A673 (cell line): ENCODE data around the gene SLC15A1. TPM values are rescaled to one million over a fixed set of nuclear protein-coding genes. Genes with fewer than 3 reads are reported as not detected.

Experiments
- BruUV-seq: library from RNA; stranded (reverse); fragments of 400-500 nt; replicated peaks from 2 replicates; lab custom pipeline; 2021; lab: Mats Ljungman, UMichigan
- CTCF ChIA-PET: fragments of 300-600 bp; sonication (Branson Sonifier 250); formaldehyde crosslinking; loops from one replicate; lab custom pipeline; 2022; ENCODE audit warnings: antibody characterized with exemption; lab: Charles Lee
- POLR2A ChIA-PET: fragments of 300-600 bp; sonication (Branson Sonifier 250); formaldehyde crosslinking; loops from one replicate; lab custom pipeline; 2022; ENCODE audit warnings: antibody characterized with exemption; ENCODE audit not compliant: low non-redundant PET; lab: Charles Lee
- DNase-seq: peaks from one replicate; pipeline ENCODE4 v3.0.0-alpha.2; 2015; ENCODE audit warnings: low spot score
- H3K27ac ChIP-seq: fragments of 200-600 bp; sonication (generic); 2 replicates; pipeline ENCODE4 v1.5.1; 2016; ENCODE audit warnings: mixed run types, low read depth, mild to moderate bottlenecking, mixed read lengths, antibody characterized with exemption, low read length; ENCODE audit not compliant: poor library complexity, severe bottlenecking
- H3K27me3 ChIP-seq: fragments of 200-600 bp; sonication (generic); replicated peaks from 2 replicates; pipeline ENCODE4 v1.6.1; 2017; ENCODE audit warnings: mixed run types, low read depth, mild to moderate bottlenecking, mixed read lengths, antibody characterized with exemption, low read length; ENCODE audit not compliant: insufficient read depth, poor library complexity
- H3K36me3 ChIP-seq: fragments of 200-600 bp; sonication (generic); 2 replicates; pipeline ENCODE4 v1.6.1; 2016; ENCODE audit warnings: mixed run types, mild to moderate bottlenecking, mixed read lengths, antibody characterized with exemption, low read length; ENCODE audit not compliant: insufficient read depth, poor library complexity, severe bottlenecking
- H3K4me1 ChIP-seq: fragments of 200-600 bp; sonication (generic); 2 replicates; pipeline ENCODE4 v1.6.1; 2017; ENCODE audit warnings: mixed run types, mild to moderate bottlenecking, mixed read lengths, antibody characterized with exemption, low read length; ENCODE audit not compliant: insufficient read depth, poor library complexity, severe bottlenecking
- H3K4me3 ChIP-seq: fragments of 200-600 bp; sonication (generic); 2 replicates; pipeline ENCODE4 v1.5.1; 2016; ENCODE audit warnings: low read depth, mixed run types, mild to moderate bottlenecking, mixed read lengths, low read length; ENCODE audit not compliant: poor library complexity, severe bottlenecking
- H3K9me3 ChIP-seq: fragments of 200-600 bp; sonication (generic); 2 replicates; pipeline ENCODE4 v1.6.1; 2016; ENCODE audit warnings: mixed run types, low read depth, mild to moderate bottlenecking, mixed read lengths, antibody characterized with exemption, low read length; ENCODE audit not compliant: poor library complexity, severe bottlenecking
- EZH2 ChIP-seq: fragments of 200-600 bp; sonication (generic); IDR thresholded peaks from 2 replicates; pipeline ENCODE4 v1.6.1; 2017; ENCODE audit warnings: borderline replicate concordance, low read depth, mild to moderate bottlenecking, mixed read lengths, antibody characterized with exemption, low read length; ENCODE audit not compliant: poor library complexity, severe bottlenecking
- intact Hi-C: fragments of 100-400 bp; cut with micrococcal nuclease; formaldehyde crosslinking; loops from one replicate; pipeline ENCODE4 v1.10.0; 2022; ENCODE audit not compliant: unreplicated experiment
- total RNA-seq: library from RNA; stranded (reverse); gene quantifications from 2 replicates; pipeline ENCODE4 v1.2.3, GENCODE V29; 2021
- TF ChIP-seq, protein P1 (sequence below): fragments of 300-800, 200-600 bp; sonication (generic); conservative IDR thresholded peaks from 2 replicates; pipeline ENCODE4 v1.5.1; 2017; ENCODE audit warnings: low read depth, mild to moderate bottlenecking, antibody characterized with exemption, low read length, moderate library complexity, mixed read lengths

SLC15A1 gene
- total RNA-seq, 1 experiment from 2014 or later, result not detected

DNA sequence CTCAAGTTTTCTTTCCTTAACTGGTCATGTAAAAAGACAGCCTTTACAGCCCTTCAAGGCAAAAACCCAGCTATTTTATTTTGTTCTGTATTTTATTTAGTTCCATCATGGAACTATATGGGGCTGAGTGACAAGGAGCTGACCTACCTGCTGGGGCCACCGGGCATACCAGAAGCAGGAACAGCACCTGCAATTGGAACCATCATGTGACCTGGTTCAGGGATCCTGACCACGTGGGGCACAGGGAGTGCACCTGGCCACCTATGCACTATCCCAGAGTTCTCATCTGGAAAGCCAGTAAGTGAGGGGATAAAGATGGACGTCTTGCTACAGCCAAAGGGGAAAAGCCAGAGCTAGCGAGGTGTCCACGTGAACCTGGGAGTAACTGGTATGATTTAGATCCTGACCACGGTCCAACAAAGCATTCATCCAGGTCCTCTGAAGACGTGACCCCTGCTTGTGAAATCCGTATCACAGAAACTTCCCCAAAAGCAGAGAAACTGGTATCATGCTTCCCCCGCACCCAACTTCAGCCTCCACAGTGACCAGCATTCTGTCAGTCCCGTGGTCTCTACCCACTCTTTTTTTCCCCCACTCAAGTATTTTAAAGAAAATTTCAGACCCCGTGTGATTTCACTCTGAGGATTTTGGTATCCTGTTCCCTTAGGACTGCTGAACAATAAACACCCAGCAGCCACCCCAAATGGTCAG lies 40.5 kb upstream of the SLC15A1 start:
- Histone ChIP-seq H3K27me3 (no peaks in the 10 kb centered on the region), H3K9me3 (no peaks in the 10 kb centered on the region), H3K36me3 (no peaks in the 10 kb centered on the region), H3K4me1 (no peaks in the 10 kb centered on the region), H3K4me3 (no peak overlapping the region), H3K27ac (no peak overlapping the region)
- TF ChIP-seq EZH2, result no peak
- TF ChIP-seq, protein P1, sequence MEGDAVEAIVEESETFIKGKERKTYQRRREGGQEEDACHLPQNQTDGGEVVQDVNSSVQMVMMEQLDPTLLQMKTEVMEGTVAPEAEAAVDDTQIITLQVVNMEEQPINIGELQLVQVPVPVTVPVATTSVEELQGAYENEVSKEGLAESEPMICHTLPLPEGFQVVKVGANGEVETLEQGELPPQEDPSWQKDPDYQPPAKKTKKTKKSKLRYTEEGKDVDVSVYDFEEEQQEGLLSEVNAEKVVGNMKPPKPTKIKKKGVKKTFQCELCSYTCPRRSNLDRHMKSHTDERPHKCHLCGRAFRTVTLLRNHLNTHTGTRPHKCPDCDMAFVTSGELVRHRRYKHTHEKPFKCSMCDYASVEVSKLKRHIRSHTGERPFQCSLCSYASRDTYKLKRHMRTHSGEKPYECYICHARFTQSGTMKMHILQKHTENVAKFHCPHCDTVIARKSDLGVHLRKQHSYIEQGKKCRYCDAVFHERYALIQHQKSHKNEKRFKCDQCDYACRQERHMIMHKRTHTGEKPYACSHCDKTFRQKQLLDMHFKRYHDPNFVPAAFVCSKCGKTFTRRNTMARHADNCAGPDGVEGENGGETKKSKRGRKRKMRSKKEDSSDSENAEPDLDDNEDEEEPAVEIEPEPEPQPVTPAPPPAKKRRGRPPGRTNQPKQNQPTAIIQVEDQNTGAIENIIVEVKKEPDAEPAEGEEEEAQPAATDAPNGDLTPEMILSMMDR, result no peak
- DNase-seq, result no peak
- intact Hi-C loops, result no loop called here
- POLR2A ChIA-PET, result no interaction called here
- no TSS peak for BruUV-seq
- CTCF ChIA-PET, result no interaction called here

DNA sequence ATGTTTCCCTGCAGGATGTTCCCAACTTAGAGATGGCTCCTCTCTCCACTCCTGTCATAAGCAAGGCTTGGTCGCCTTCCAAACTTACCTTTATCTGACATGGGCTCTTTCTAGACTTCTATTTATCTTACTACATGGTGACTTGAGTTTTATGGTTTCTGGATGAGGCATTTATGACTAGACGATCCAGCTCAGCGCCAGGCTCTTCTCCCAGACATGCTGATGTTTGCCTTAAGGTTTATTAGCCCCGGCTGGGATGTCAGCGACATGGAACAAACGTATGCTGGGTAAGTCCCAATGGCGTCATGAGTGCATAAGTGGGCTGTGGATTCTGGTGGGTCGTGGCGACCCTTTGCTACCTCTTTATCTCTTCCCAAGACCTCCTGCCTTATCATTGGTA lies 39.8 kb upstream of the SLC15A1 start:
- intact Hi-C loops, result no loop called here
- ChIA-PET CTCF (no interaction called here), POLR2A (no interaction called here)
- Histone ChIP-seq H3K36me3 (no peaks in the 10 kb centered on the region), H3K4me3 (no peak overlapping the region), H3K27ac (no peak overlapping the region), H3K9me3 (no peaks in the 10 kb centered on the region), H3K4me1 (no peaks in the 10 kb centered on the region), H3K27me3 (no peaks in the 10 kb centered on the region)
- TF ChIP-seq EZH2, result no peak
- TF ChIP-seq, protein P1, result no peak
- DNase-seq, result no peak
- no TSS peak for BruUV-seq

- no TSS peak for BruUV-seq
- POLR2A ChIA-PET, result no interaction called here
These were observed 39.1 kb upstream of the SLC15A1 start for GRCh38 chr13:98791611-98792010.

More at GRCh38 chr13:98791611-98792010, 39.1 kb upstream of the SLC15A1 start:
- H3K9me3 ChIP-seq, result no peaks in the 10 kb centered on the region
- H3K36me3 ChIP-seq, result no peaks in the 10 kb centered on the region
- H3K27me3 ChIP-seq, result no peaks in the 10 kb centered on the region
- TF ChIP-seq, protein P1, result no peak
- TF ChIP-seq EZH2, result no peak
- H3K4me3 ChIP-seq, result no peak overlapping the region
- CTCF ChIA-PET, result no interaction called here
- DNase-seq, result no peak
- intact Hi-C loops, result no loop called here
- no peaks in the 10 kb centered on the region for H3K4me1 ChIP-seq
- H3K27ac ChIP-seq, result no peak overlapping the region
